Adrenal gland (tissue), 5 donors: ENCODE measurements around the gene APBB2.

Experiments
- POLR2A ChIP-seq, 2 donors: fragments of 450-650 bp; IDR thresholded peaks; one replicate each; pipeline ENCODE4 v1.6.1; 2017; ENCODE audit warnings: antibody characterized with exemption in 2 of 2, mild to moderate bottlenecking in 2 of 2, moderate library complexity in 1 of 2
- TF ChIP-seq, protein P1 (sequence below), 6 experiments: fragments of 450-650 bp in 4 of 6; fragments of 200-600 bp in 2 of 6; sonication (generic) in 1 of 6; IDR thresholded peaks; 1 replicate in 5 of 6; 2 replicates in 1 of 6; pipeline versions ENCODE4 v1.5.1 to v1.8.0; 2016 to 2021; ENCODE audit warnings: antibody characterized with exemption in 6 of 6, mild to moderate bottlenecking in 2 of 6, moderate library complexity in 1 of 6
- donor health status: DM: no; HTN: no; CAD: no.

DNA sequence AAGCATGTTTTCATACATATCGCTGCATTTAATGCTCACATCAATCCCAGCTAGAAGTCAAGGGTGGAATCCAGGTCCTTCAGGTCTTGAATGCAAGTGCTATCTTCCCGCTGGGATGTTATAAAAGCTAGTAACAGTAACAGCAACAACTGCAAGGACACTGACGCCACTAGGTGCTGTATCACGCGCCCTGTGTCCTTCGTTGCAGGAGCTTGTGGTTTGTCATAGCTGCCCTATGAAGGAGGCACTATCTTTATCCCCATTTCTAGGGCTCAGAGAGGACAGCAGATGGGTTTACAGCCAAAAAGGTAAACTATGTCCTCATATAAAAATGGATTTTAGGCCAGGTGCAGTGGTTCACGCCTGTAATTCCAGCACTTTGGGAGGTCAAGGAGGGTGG is 261.7 kb downstream of the APBB2 start:
- TF ChIP-seq, protein P1, sequence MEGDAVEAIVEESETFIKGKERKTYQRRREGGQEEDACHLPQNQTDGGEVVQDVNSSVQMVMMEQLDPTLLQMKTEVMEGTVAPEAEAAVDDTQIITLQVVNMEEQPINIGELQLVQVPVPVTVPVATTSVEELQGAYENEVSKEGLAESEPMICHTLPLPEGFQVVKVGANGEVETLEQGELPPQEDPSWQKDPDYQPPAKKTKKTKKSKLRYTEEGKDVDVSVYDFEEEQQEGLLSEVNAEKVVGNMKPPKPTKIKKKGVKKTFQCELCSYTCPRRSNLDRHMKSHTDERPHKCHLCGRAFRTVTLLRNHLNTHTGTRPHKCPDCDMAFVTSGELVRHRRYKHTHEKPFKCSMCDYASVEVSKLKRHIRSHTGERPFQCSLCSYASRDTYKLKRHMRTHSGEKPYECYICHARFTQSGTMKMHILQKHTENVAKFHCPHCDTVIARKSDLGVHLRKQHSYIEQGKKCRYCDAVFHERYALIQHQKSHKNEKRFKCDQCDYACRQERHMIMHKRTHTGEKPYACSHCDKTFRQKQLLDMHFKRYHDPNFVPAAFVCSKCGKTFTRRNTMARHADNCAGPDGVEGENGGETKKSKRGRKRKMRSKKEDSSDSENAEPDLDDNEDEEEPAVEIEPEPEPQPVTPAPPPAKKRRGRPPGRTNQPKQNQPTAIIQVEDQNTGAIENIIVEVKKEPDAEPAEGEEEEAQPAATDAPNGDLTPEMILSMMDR (IDR thresholded peaks at IDR 0.05) = no peak
- TF ChIP-seq POLR2A (IDR thresholded peaks at IDR 0.05) = no peak
